ENCODE measurements around the gene COL4A2.

COL4A2 gene

GRCh38 chr13:110463871-110464510 lies 156.9 kb downstream of the COL4A2 start:
- no peak for DNase-seq

- no peak for DNase-seq
Measured at GRCh38 chr13:110464556-110465333, 157.7 kb downstream of the COL4A2 start.

GRCh38 chr13:110465696-110466095 lies 158.6 kb downstream of the COL4A2 start:
- DNase-seq = peak in 1 of 3 experiments; percentile 51

- peak; percentile 76 to 94 (median 85) for DNase-seq
Measured at GRCh38 chr13:110466266-110466915, 159.3 kb downstream of the COL4A2 start.

GRCh38 chr13:110467516-110468110 lies 160.5 kb downstream of the COL4A2 start:
- no peak for DNase-seq

GRCh38 chr13:110468986-110469495 lies 162.0 kb downstream of the COL4A2 start:
- no peak for DNase-seq

- no peak for DNase-seq
Measured at GRCh38 chr13:110469597-110469996, 162.5 kb downstream of the COL4A2 start.

GRCh38 chr13:110470272-110471009 lies 163.4 kb downstream of the COL4A2 start:
- no peak for DNase-seq

- no peak for DNase-seq
Measured at GRCh38 chr13:110471156-110471832, 164.2 kb downstream of the COL4A2 start.

- DNase-seq = peak in 1 of 3 experiments; percentile 24
Measured at GRCh38 chr13:110471833-110472162, 164.7 kb downstream of the COL4A2 start.

GRCh38 chr13:110472904-110473563 lies 165.9 kb downstream of the COL4A2 start:
- DNase-seq = no peak

- no peak for DNase-seq
Measured at GRCh38 chr13:110474713-110475112, 167.6 kb downstream of the COL4A2 start.

GRCh38 chr13:110475117-110475516 lies 168.0 kb downstream of the COL4A2 start:
- DNase-seq = peak in 2 of 3 experiments; percentile 58 to 60

GRCh38 chr13:110475550-110476219 lies 168.6 kb downstream of the COL4A2 start:
- peak; percentile 52 to 71 (median 58) for DNase-seq

GRCh38 chr13:110476220-110476617 lies 169.1 kb downstream of the COL4A2 start:
- peak in 2 of 3 experiments; percentile 52 to 71 for DNase-seq

- no peak for DNase-seq
Measured at GRCh38 chr13:110477706-110478245, 170.7 kb downstream of the COL4A2 start.

- DNase-seq = no peak
Measured at GRCh38 chr13:110478405-110479214, 171.5 kb downstream of the COL4A2 start.

GRCh38 chr13:110479215-110479545 lies 172.1 kb downstream of the COL4A2 start:
- DNase-seq = no peak

GRCh38 chr13:110479648-110480047 lies 172.6 kb downstream of the COL4A2 start:
- DNase-seq = no peak

- DNase-seq = no peak
Measured at GRCh38 chr13:110480161-110480560, 173.1 kb downstream of the COL4A2 start.

Measured in NCI-H1417 (cell line).